H9 (cell line): ENCODE measurements around the gene ANKH. TPM values are rescaled to one million over a fixed set of nuclear protein-coding genes. Genes with fewer than 3 reads are reported as not detected.

ENCODE experiments used
- DNase-seq: peaks from one replicate; pipeline ENCODE4 v3.0.0-alpha.2; 2017
- H2AFZ ChIP-seq: one replicate; pipeline ENCODE4 v1.6.1; 2013; ENCODE audit warnings: mild to moderate bottlenecking, low read length, control low read depth, moderate library complexity
- H2AK5ac ChIP-seq: 2 replicates; pipeline ENCODE4 v1.6.1; 2013; ENCODE audit warnings: low read length, control low read depth, mixed read lengths; ENCODE audit not compliant: insufficient read length
- H2BK120ac ChIP-seq: one replicate; pipeline ENCODE4 v1.6.1; 2013; ENCODE audit warnings: low read depth, mild to moderate bottlenecking, low read length, control low read depth, inconsistent platforms; ENCODE audit not compliant: poor library complexity, severe bottlenecking
- H2BK12ac ChIP-seq: 2 replicates; pipeline ENCODE4 v1.6.1; 2013; ENCODE audit warnings: low read length, control low read depth, mixed read lengths, low read depth; ENCODE audit not compliant: insufficient read length
- H2BK15ac ChIP-seq: 2 replicates; pipeline ENCODE4 v1.6.1; 2013; ENCODE audit warnings: low read depth, low read length, control low read depth
- H2BK20ac ChIP-seq: one replicate; pipeline ENCODE4 v1.6.1; 2013; ENCODE audit warnings: low read depth, mild to moderate bottlenecking, low read length, control low read depth, inconsistent platforms; ENCODE audit not compliant: poor library complexity, severe bottlenecking
- H2BK5ac ChIP-seq: 2 replicates; pipeline ENCODE4 v1.6.1; 2013; ENCODE audit warnings: low read length, control low read depth, mixed read lengths; ENCODE audit not compliant: insufficient read length
- H3K14ac ChIP-seq: 2 replicates; pipeline ENCODE4 v1.6.1; 2013; ENCODE audit warnings: low read length, control low read depth; ENCODE audit not compliant: insufficient read depth
- H3K18ac ChIP-seq: 2 replicates; pipeline ENCODE4 v1.6.1; 2013; ENCODE audit warnings: low read depth, mild to moderate bottlenecking, mixed read lengths, low read length, control low read depth; ENCODE audit not compliant: insufficient read length
- H3K23ac ChIP-seq: 2 replicates; pipeline ENCODE4 v1.6.1; 2013; ENCODE audit warnings: low read length, control low read depth, mixed read lengths, low read depth; ENCODE audit not compliant: insufficient read length
- H3K23me2 ChIP-seq: 2 replicates; pipeline ENCODE4 v1.6.1; 2013; ENCODE audit warnings: low read depth, mild to moderate bottlenecking, mixed read lengths, low read length, control low read depth; ENCODE audit not compliant: insufficient read length, poor library complexity, severe bottlenecking
- H3K27ac ChIP-seq: 2 replicates; pipeline ENCODE4 v1.5.1; 2013; ENCODE audit warnings: low read length, control low read depth, mixed read lengths, low read depth; ENCODE audit not compliant: insufficient read length
- H3K27me3 ChIP-seq: 2 replicates; pipeline ENCODE4 v1.6.1; 2013; ENCODE audit warnings: low read length, control low read depth, inconsistent platforms; ENCODE audit not compliant: insufficient read depth
- H3K4ac ChIP-seq: 2 replicates; pipeline ENCODE4 v1.6.1; 2013; ENCODE audit warnings: low read depth, mild to moderate bottlenecking, control low read depth, inconsistent platforms, low read length, moderate library complexity
- H3K4me1 ChIP-seq: 2 replicates; pipeline ENCODE4 v1.6.1; 2013; ENCODE audit warnings: low read length, control low read depth, inconsistent platforms; ENCODE audit not compliant: insufficient read depth
- H3K4me2 ChIP-seq: 2 replicates; pipeline ENCODE4 v1.6.1; 2013; ENCODE audit warnings: low read length, control low read depth, mixed read lengths; ENCODE audit not compliant: insufficient read length, insufficient read depth
- H3K56ac ChIP-seq: 2 replicates; pipeline ENCODE4 v1.6.1; 2013; ENCODE audit warnings: low read depth, mild to moderate bottlenecking, mixed read lengths, low read length, control low read depth; ENCODE audit not compliant: insufficient read length
- H3K79me1 ChIP-seq: 2 replicates; pipeline ENCODE4 v1.6.1; 2013; ENCODE audit warnings: low read depth, mild to moderate bottlenecking, moderate library complexity, low read length, control low read depth, inconsistent platforms; ENCODE audit not compliant: insufficient read depth, poor library complexity, severe bottlenecking
- H3K79me2 ChIP-seq: 2 replicates; pipeline ENCODE4 v1.6.1; 2013; ENCODE audit warnings: low read length, control low read depth, inconsistent platforms; ENCODE audit not compliant: insufficient read depth
- H3K9ac ChIP-seq: 2 replicates; pipeline ENCODE4 v1.6.1; 2013; ENCODE audit warnings: low read length, control low read depth, mixed read lengths; ENCODE audit not compliant: insufficient read length; ENCODE audit errors: extremely low read depth
- H3K9me3 ChIP-seq: one replicate; pipeline ENCODE4 v1.6.1; 2013; ENCODE audit warnings: low read depth, low read length, inconsistent platforms; ENCODE audit not compliant: control insufficient read depth
- H3T11ph ChIP-seq: one replicate; pipeline ENCODE4 v1.6.1; 2013; ENCODE audit warnings: mild to moderate bottlenecking, low read length, control low read depth, inconsistent platforms
- H4K20me1 ChIP-seq: one replicate; pipeline ENCODE4 v1.6.1; 2013; ENCODE audit not compliant: control insufficient read depth, insufficient read length, insufficient read depth
- H4K5ac ChIP-seq: 2 replicates; pipeline ENCODE4 v1.6.1; 2013; ENCODE audit warnings: low read depth, mild to moderate bottlenecking, mixed read lengths, low read length, control low read depth; ENCODE audit not compliant: insufficient read length
- H4K8ac ChIP-seq: replicated peaks from 2 replicates; pipeline ENCODE4 v1.6.1; 2013; ENCODE audit warnings: low read length, control low read depth, mixed read lengths, low read depth; ENCODE audit not compliant: insufficient read length
- H4K91ac ChIP-seq: 2 replicates; pipeline ENCODE4 v1.6.1; 2013; ENCODE audit warnings: low read depth, mild to moderate bottlenecking, moderate library complexity, mixed read lengths, low read length, control low read depth; ENCODE audit not compliant: insufficient read length
- H3K27ac Mint-ChIP-seq, 3 experiments: 2 replicates in 2 of 3; 3 replicates in 1 of 3; pipeline ENCODE4 v1.8.0; 2020 to 2021; ENCODE audit warnings: mixed read lengths in 3 of 3, mild to moderate bottlenecking in 1 of 3, moderate library complexity in 1 of 3
- H3K27me3 Mint-ChIP-seq: 2 replicates; pipeline ENCODE4 v1.8.0; 2021; ENCODE audit warnings: low read depth, mild to moderate bottlenecking, moderate library complexity, mixed read lengths
- H3K36me3 Mint-ChIP-seq, 3 experiments: 2 replicates in 2 of 3; 3 replicates in 1 of 3; pipeline ENCODE4 v1.8.0; 2020 to 2021; ENCODE audit warnings: low read depth in 3 of 3, mixed read lengths in 3 of 3; ENCODE audit not compliant: insufficient read depth in 1 of 3
- H3K4me1 Mint-ChIP-seq, 2 experiments: 2 replicates each; pipeline ENCODE4 v1.8.0; 2020; ENCODE audit warnings: mixed read lengths in 2 of 2
- H3K4me3 Mint-ChIP-seq, 2 experiments: 2 replicates in 1 of 2; 3 replicates in 1 of 2; pipeline ENCODE4 v1.8.0; 2020 to 2021; ENCODE audit warnings: mild to moderate bottlenecking in 2 of 2, mixed read lengths in 2 of 2, moderate library complexity in 1 of 2
- H3K9me3 Mint-ChIP-seq, 2 experiments: 2 replicates in 1 of 2; 3 replicates in 1 of 2; pipeline ENCODE4 v1.8.0; 2020; ENCODE audit warnings: mild to moderate bottlenecking in 2 of 2, mixed read lengths in 2 of 2, moderate library complexity in 1 of 2
- WGBS: extraction: QIAGEN DNeasy Blood & Tissue Kit; methylation state at CpG from one replicate; pipeline ENCODE4 v1.1.7; 2013; ENCODE audit warnings: missing lambda C conversion rate, low lambda C conversion rate, mixed read lengths; ENCODE audit not compliant: insufficient read length; ENCODE audit errors: extremely low coverage; 5-methylcytosine and 5-hydroxymethylcytosine counted together
- total RNA-seq: library from RNA; stranded (reverse); gene quantifications from 2 replicates; pipeline ENCODE4 v1.2.1, GENCODE V29; 2021
- TF ChIP-seq, protein P1 (sequence below): fragments of 200-600 bp; sonication (generic); conservative IDR thresholded peaks from 3 replicates; pipeline ENCODE4 v1.8.0; 2021; ENCODE audit warnings: antibody characterized with exemption, mild to moderate bottlenecking

ANKH gene
- total RNA-seq, 1 experiment from 2014 or later: 9.6 TPM

DNA sequence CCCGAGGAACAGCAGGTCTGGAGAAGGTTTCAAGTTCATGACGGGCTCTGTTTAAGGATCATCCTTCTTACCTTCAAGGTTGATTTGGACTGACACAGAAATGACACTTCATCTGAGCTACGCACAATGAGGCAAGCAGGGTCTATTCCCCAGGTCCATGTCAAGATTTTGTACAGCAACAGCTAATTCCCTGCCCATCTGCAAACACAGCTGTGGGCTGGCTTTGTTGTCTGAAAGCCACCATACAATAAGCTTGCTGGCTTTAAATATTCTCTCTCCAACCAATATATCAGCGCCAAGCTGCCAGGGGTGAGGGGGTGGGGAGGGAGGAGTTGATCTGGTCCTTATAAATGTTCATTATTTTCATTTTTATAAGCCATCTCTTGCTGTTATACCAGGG, 115.1 kb downstream of the ANKH start:
- no peak overlapping the region for H3K14ac ChIP-seq
- no peak overlapping the region for H2AK5ac ChIP-seq
- H4K8ac ChIP-seq: no peak overlapping the region
- Mint-ChIP-seq H3K27me3 (no peaks in the 10 kb centered on the region), H3K4me3 (no peak overlapping the region), H3K4me1 (peaks cover 9 to 10% of the 10 kb centered on the region in 2 experiments), H3K27ac (peak overlapping the region in 1 of 3 experiments; percentile 1; a peak in 1 of 7 replicates), H3K36me3 (no peaks in the 10 kb centered on the region), H3K9me3 (no peaks in the 10 kb centered on the region)
- H3K4ac ChIP-seq: no peak overlapping the region
- H3K27ac ChIP-seq: no peak overlapping the region
- H3K23ac ChIP-seq: no peak overlapping the region
- H4K5ac ChIP-seq: no peak overlapping the region
- no CpG with 5 or more reads among the region's 4 CpGs for WGBS
- H3K79me2 ChIP-seq: no peaks in the 10 kb centered on the region
- no peak overlapping the region for H2BK120ac ChIP-seq
- no peaks in the 10 kb centered on the region for H3K23me2 ChIP-seq
- no peaks in the 10 kb centered on the region for H3K27me3 ChIP-seq
- no peaks in the 10 kb centered on the region for H4K20me1 ChIP-seq
- no peak overlapping the region for H2AFZ ChIP-seq
- peaks cover 3% of the 10 kb centered on the region; the same call in 1 of the 2 replicates for H3K4me1 ChIP-seq
- no peak overlapping the region for H3K18ac ChIP-seq
- DNase-seq: no peak
- H2BK20ac ChIP-seq: no peak overlapping the region
- no peak overlapping the region for H2BK5ac ChIP-seq
- no peak overlapping the region for H3K9ac ChIP-seq
- H3K9me3 ChIP-seq: no peaks in the 10 kb centered on the region
- H3T11ph ChIP-seq: no peak overlapping the region
- TF ChIP-seq, protein P1, sequence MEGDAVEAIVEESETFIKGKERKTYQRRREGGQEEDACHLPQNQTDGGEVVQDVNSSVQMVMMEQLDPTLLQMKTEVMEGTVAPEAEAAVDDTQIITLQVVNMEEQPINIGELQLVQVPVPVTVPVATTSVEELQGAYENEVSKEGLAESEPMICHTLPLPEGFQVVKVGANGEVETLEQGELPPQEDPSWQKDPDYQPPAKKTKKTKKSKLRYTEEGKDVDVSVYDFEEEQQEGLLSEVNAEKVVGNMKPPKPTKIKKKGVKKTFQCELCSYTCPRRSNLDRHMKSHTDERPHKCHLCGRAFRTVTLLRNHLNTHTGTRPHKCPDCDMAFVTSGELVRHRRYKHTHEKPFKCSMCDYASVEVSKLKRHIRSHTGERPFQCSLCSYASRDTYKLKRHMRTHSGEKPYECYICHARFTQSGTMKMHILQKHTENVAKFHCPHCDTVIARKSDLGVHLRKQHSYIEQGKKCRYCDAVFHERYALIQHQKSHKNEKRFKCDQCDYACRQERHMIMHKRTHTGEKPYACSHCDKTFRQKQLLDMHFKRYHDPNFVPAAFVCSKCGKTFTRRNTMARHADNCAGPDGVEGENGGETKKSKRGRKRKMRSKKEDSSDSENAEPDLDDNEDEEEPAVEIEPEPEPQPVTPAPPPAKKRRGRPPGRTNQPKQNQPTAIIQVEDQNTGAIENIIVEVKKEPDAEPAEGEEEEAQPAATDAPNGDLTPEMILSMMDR: no peak
- no peak overlapping the region for H3K56ac ChIP-seq
- no peak overlapping the region for H4K91ac ChIP-seq
- no peak overlapping the region for H3K4me2 ChIP-seq
- H2BK15ac ChIP-seq: no peak overlapping the region
- no peaks in the 10 kb centered on the region for H3K79me1 ChIP-seq
- H2BK12ac ChIP-seq: no peak overlapping the region
